Islet of Langerhans (tissue), 1 donor: Measurements from ENCODE around the gene RPL13A.

Experiments
- FAIRE-seq: peaks from one replicate; lab custom pipeline; 2011; peaks lifted over from hg19 to GRCh38; lab: Jason Lieb, UNC

The RPL13A gene

DNA sequence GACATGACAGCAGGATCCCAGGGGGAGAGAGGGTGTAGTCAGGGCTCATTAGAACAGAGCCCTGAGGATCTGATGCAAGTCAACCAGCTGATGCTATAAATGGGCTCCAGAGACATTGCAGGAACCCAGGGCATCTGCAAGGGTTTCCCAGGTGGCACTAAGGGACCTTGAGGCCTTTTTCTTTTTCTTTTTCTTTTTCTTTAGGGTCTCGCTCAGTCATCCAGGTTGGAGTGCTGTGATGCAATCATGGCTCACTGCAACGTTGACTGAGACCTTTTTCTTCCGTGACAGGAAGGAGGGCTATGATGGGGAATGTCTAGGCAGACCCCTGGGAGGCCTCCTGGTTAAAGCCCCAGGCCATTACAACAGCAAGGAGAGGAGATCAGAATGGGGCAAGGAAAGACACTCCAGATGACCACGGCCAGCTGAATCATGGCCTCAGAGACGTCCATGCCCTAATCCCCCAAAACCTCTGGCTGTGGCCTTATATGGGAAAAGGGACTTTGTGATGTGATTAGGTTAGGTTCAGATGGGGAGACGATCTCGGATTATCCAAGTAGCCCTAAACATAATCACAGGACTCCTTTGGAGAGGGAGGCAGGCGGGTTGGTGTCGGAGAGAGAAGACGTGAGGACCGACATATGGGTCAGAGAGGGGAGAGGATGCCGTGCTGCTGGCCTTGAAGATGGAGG, 20.5 kb downstream of the RPL13A start:
- no peak for FAIRE-seq

DNA sequence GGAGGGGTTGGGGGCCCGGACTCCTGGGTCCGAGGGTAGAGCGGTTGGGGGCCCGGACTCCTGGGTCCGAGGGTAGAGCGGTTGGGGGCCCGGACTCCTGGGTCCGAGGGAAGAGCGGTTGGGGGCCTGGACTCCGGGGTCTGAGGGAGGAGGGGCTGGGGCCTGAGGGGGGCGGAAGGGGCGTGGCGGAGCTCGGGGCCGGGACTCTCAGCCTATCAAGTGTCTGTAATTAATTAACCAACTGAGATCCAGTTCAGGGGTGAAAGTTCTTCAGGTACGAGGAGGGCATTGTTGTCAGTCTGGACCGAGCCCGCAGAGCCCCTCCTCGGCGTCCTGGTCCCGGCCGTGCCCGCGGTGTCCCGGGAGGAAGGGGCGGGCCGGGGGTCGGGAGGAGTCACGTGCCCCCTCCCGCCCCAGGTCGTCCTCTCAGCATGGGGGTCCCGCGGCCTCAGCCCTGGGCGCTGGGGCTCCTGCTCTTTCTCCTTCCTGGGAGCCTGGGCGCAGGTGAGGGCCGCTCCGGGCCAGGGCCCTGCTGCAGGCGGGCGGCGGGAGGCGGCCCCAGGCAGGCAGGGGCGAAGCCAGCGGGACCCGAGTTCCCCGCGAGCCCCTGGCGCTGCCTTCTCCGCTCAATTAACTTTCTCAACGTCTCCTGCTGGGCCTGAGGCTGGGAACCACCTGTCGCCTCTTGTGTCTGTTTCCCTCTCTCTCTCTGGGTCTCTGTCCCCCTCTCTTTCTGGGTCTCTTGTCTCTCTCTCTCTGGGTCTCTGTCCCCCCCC, 25.8 kb downstream of the RPL13A start:
- FAIRE-seq = no peak

DNA sequence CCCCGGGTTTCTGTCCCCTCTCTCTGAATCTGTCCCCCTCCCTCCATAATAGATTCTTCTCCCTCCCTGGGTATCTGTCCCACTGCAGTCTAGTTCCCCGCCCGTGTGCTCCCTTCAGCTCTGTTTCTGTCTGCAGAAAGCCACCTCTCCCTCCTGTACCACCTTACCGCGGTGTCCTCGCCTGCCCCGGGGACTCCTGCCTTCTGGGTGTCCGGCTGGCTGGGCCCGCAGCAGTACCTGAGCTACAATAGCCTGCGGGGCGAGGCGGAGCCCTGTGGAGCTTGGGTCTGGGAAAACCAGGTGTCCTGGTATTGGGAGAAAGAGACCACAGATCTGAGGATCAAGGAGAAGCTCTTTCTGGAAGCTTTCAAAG, 26.3 kb downstream of the RPL13A start:
- FAIRE-seq = no peak

DNA sequence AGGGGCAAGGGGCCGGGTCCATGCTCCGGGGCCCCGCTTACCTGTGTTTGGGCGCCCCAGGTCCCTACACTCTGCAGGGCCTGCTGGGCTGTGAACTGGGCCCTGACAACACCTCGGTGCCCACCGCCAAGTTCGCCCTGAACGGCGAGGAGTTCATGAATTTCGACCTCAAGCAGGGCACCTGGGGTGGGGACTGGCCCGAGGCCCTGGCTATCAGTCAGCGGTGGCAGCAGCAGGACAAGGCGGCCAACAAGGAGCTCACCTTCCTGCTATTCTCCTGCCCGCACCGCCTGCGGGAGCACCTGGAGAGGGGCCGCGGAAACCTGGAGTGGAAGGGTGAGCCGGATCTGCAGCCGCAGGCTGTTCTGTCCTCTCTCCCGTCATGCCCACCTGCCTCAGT, 26.7 kb downstream of the RPL13A start:
- no peak for FAIRE-seq

DNA sequence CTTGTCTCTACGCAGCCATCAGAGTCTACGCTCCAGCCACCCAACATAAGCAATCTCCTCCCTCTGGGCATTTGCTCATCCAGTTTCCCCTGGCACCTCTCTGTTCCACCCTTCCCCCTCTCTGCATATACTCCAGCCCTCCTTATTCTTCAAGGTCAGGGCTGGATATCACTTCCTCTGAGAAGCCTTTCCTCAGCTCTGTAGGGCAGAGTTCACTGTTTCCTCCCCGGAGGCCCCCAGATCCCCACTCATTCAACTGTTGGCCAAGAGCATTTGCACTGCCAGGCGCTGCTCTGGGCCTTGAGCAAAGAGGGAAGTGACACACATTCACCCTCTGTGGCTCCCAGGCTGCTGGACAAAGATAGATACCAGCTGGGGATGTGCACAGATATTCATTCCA, 28.4 kb downstream of the RPL13A start:
- no peak for FAIRE-seq

DNA sequence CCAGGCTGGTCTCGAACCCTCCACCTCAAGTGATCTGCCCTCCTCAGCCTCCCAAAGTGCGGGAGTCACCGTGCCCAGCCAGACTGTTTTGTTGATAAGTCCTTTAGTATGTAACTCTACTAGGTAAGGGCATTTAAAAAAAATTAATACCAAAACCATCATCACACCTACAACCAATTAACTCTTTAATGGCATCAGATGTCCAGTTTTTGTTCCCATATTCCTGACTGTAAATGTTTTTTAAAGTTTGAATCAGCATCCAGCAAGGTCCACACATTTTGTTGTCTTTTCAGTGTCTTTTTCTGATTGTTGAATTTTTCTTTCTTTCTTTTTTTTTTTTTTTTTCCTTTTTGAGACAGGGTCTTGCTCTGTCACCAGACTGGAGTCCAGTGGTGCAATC, 30.6 kb downstream of the RPL13A start:
- no peak for FAIRE-seq

DNA sequence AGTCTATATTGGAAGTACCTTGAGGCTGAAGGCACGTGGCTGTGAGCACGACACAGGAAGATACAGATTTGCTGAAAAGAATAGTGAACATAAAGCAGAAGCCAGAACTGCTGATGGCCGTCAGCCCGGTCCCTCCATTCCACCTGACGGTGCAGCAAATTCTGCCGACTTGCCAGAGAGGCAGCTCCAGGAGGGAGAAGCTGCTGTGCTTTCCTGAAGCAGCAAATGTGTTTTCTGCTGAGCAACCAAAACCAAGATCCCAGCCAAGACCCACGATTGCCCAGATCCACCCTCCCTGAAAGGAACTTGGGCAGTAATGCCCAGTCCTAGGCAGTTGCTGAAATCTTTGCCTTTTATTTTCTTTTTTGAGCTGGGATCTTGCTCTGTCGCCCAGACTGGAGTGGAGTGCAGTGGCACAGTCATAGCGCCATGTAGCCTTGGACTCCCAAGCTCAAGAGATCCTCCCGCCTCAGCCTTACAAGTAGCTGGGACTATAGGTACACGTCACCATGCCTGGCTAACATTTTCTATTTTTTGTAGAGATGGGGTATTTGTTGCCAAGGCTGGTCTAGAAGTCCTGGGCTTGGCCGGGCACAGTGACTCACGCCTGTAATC, 33.4 kb downstream of the RPL13A start:
- FAIRE-seq = no peak

DNA sequence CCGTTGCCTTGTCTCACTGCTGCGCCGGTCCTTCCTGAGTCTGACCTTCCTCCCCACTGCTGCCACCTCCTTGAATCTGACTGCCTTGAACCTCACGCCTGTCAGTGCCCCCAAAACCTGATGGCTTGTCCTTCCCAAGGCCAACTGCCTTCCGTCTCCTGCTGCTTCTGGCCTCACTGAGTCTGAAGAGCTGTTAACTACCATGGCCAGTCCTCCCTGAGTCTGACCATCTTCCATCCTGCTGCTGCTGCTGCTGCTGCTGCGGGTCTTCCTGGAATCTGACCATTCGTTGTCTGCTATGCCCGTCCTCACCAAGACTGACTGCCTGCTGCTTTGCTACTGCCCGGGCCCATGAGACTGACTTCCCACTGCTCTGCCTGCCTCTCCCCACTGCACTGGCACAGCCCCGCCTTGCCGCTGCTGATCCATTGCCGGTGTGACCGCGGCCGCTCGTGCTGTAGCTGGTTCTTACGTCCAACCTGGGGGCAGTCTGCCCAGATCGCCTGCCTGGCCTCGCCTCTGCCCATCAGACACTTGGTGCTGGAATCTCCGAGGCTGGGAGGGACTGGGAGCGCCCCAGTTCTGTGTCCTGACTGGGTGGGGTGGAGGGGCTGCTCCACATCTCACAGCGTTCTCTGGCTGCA, 37.5 kb downstream of the RPL13A start:
- no peak for FAIRE-seq

DNA sequence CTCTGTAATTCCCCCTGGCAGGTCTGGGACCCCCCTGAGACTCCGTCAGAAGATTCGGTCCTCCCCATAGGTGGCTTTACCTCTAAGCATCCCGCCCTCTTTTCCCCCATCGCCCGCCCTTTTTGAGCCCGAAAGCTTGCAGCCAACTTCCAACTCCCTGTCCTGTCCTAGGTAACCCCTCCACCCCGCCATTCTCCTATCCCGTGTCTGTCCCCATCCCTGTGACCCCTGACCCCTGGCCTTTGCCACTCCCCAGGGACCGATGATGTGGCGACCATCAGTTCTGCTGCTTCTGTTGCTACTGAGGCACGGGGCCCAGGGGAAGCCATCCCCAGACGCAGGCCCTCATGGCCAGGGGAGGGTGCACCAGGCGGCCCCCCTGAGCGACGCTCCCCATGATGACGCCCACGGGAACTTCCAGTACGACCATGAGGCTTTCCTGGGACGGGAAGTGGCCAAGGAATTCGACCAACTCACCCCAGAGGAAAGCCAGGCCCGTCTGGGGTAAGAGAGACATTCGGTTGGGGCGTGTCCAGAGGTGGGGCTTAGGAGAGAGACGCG, 40.9 kb downstream of the RPL13A start:
- FAIRE-seq = no peak

DNA sequence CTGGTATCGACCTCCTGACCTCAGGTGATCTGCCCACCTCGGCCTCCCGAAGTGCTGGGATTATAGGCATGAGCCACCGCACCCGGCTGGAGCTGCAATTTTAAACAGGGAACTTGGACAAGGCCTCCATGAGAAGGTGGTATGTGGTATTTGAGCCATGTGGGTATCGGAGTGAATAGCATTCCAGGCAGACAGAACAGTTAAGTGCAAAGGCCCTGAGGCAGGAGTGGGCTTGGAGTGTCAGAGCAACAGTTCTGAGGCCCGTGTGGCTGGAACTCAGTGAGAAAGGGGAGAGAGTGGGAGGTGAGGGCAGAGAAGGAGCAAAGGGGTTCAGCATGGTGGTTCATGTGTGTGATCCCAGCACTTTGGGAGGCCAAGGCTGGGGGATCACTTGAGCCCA, 43.3 kb downstream of the RPL13A start:
- no peak for FAIRE-seq

DNA sequence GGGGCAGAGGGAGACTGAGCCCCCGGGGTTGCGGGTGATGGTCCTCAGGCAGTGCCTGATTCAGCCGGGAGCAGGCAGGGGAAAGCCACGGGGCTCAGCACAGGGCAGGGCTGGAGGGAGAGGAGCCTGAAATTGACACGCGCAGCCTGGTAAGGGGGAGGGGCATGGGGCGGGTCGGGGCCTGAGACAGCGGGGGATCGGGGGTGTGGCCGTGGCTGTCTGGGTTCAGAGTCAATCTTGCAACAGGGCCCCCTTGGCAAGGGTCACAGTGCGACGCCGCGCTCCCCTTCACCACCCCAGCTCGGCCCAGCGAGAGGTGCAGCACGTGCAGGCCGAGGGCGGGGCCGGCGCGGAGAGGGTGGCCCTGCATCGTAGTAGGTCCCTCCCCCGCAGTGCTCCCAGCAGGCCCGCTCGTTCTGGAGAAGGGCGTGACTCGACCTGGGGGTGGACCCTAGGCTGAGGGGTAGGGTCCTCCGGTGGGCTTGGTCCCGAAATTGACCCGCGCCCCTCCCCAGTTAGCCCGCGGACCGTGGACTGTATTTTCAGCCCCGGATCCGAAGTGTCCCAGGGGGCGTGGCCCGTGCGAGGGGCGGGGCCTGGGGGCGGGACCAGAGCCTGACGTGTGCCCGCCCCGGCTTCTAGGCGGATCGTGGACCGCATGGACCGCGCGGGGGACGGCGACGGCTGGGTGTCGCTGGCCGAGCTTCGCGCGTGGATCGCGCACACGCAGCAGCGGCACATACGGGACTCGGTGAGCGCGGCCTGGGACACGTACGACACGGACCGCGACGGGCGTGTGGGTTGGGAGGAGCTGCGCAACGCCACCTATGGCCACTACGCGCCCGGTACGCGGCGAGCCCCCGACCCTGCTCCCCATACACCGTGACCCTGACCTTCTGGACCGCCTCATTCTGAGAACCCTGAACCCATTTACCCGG, 46.4 kb downstream of the RPL13A start:
- no peak for FAIRE-seq

DNA sequence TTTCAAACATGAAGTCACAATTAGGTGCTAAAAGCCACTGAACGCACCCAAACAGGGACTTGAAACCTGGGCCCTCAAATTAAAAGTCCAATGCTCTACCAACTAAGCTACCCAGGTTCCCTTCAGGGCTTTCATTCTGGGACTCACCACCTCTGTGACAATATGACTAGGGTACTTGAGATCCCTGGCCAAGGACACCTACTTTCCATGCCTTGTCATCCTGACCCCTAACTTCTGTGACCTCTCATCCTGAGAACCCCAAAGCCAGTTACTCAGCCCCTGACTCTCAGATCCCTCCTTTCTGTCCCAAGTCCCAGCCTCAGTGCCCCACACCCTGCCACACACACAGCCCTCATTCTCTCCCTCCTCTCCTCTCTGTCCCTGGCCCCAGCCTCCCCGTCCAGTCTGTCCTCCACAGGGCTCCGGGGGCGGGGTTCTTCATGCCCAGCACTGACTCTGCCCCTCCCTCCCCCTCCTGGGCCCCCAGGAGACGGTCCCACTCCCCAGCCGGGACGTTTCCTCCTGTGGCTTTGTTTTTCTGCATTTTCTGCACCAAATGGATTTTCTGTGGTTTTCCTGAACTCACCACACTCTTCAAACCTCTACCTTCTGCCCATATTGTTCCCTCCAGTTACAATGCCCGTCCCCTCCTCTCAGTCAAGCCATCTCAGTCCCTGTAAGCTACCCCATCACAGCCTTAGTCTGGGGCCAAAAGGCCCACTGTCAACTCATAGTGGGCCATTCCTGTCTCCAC, 47.4 kb downstream of the RPL13A start:
- no peak for FAIRE-seq

DNA sequence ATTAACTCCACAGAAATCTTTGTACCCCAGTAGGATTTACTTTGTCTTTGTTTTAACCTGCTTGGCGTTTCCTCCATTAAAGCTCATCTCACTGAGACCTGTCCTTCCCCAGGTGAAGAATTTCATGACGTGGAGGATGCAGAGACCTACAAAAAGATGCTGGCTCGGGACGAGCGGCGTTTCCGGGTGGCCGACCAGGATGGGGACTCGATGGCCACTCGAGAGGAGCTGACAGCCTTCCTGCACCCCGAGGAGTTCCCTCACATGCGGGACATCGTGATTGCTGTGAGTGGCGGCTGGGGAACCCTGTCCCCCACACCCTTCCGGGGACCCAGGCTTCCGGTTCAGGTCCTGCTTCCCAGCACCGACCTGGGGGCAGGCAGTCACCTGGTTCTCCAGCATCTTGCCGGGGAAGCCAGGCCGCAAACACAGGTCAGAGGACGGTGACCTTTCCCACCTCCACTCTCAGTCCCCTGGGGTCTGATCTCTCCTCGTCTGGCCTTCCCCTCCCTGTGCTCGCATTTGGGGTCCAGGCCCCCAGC, 49.6 kb downstream of the RPL13A start:
- FAIRE-seq = no peak

DNA sequence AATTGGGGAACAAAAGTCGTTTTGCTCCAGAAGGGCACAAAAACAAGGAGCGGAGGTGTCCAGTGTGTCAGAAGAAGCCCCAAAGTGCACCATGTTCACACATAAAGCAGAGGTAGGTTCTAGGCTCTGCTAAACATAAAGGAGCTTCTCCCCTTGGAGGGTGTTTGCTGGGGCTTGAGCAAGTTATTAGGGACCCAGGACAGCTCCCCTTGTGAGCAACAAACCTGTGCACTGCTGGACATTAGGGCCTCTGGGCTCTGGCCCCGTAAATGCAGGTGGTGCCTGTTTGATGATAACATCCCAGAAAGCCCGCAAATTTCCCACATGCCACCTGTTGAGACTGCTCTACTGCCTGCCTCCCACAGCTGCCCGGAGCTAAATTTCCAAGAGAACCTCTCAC, 51.2 kb downstream of the RPL13A start:
- FAIRE-seq = no peak

DNA sequence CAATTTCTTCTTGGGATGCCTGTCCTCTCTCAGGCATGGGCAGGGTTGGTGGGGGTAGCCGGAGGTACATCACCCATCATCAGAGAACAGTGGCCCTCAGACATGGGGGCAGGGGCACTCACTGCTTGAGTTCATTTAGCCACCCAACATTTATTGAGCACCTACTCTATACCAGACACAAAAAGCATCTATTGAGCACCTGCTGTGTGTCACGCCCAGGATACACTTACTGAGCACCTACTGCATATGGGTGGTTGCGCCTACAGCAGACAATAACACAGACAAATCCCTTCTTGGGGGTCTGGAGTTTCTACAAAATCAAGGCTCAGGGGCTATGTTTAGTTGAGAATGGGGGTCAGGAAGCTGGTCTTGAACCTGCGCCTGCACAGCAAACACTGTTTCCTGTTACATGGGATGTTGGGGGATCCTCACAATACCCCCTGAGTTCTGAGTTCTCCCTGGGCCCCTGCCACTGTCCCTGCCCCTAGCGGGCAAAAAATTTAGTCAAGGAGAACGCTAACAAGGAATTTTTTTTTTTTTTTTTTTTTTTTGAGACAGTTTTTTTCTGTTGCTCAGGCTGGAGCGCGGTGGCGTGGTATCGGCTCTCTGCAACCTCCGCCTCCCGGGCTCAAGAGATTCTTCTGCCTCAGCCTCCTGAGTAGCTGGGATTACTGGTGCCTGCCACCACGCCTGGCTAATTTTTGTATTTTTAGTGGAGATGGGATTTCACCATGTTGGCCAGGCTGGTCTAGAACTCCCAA, 52.0 kb downstream of the RPL13A start:
- no peak for FAIRE-seq
